ENCODE measurements around the gene IL31RA. TPM values are rescaled to one million over a fixed set of nuclear protein-coding genes. Genes with fewer than 3 reads are reported as not detected.

Gene IL31RA
- total and polyA plus RNA-seq, 10 of the 15 experiments (the other 5 are each of a cell fraction or from before 2014, with no cell fraction given): 0.03 to 0.31 (median 0.11) TPM; not detected in 2

DNA sequence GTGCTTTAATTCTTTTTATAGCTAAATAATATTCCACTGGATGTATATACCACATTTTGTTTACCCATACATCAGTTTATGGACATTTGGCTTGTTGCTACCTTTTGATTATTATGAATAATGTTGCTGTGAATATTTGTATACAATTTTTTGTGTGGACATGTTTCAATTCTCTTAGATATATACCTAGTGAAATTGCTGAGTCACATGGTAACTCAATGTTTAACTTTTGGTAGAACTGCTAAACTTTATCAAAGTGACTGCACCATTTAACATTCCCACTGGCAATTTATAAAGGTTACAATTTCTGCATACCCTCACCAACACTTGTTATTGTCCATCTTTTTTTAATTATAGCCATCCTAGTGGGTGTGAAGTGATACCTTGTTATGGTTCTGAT lies 22.1 kb downstream of the IL31RA start:
- ATAC-seq: no peak
- no peak overlapping the region for H3K27ac ChIP-seq (ENCODE audit: control insufficient read depth, insufficient read depth)
- H3K4me3 ChIP-seq: no peak overlapping the region
- H3K36me3 ChIP-seq (ENCODE audit: control insufficient read depth in 2 of 2, insufficient read depth in 2 of 2, low read length in 1 of 2): no peaks in the 10 kb centered on the region
- no peak overlapping the region for H2AFZ ChIP-seq (ENCODE audit: control insufficient read depth, low read depth, low read length)
- POLR2A ChIA-PET: no interaction called here
- SMC1A ChIA-PET (ENCODE audit: uncharacterized antibody, unreplicated experiment): no interaction called here
- H3K79me2 ChIP-seq (ENCODE audit: control insufficient read depth, insufficient read depth, low read length): no peaks in the 10 kb centered on the region
- RAD21 ChIA-PET (ENCODE audit: unreplicated experiment): no interaction called here
- FAIRE-seq: no peak
- H3K9ac ChIP-seq (ENCODE audit: control insufficient read depth, insufficient read depth, low read length): no peak overlapping the region
- DNase-seq (ENCODE audit: low read depth, low spot score): no peak
- H3K27me3 ChIP-seq (replicated peaks in 1 of 2; ENCODE audit: control insufficient read depth in 2 of 2, insufficient read depth in 2 of 2, low read length in 1 of 2): no peaks in the 10 kb centered on the region
- no peaks in the 10 kb centered on the region for H3K4me1 ChIP-seq (ENCODE audit: control insufficient read depth, insufficient read depth, low read length)
- CTCF ChIA-PET: no interaction called here
- TF ChIP-seq BHLHE40 (IDR thresholded peaks at IDR 0.05; ENCODE audit: borderline replicate concordance in 1 of 2, low read depth in 2 of 2, low read length in 1 of 2): no peak
- in situ Hi-C loops (cut with MboI) (no loop called here), intact Hi-C loops (cut with micrococcal nuclease; ENCODE audit: unreplicated experiment) (no loop called here)
- no peak overlapping the region for H3K4me2 ChIP-seq (ENCODE audit: control insufficient read depth, insufficient read depth)
- no peaks in the 10 kb centered on the region; the same call in 2 of the 3 replicates for H3K9me3 ChIP-seq (replicated peaks; ENCODE audit: control insufficient read depth, insufficient read depth, low read length)
- no TSS peak for BruUV-seq (replicated peaks)
- H4K20me1 ChIP-seq (ENCODE audit: control insufficient read depth, insufficient read depth): no peaks in the 10 kb centered on the region

- no peak for TF ChIP-seq SMARCA5 (IDR thresholded peaks at IDR 0.05)
- TF ChIP-seq SPI1 (IDR thresholded peaks at IDR 0.05; ENCODE audit: borderline replicate concordance, insufficient read depth, low read depth, low read length): peak; percentile 26; the same call in 1 of the 2 replicates
- TF ChIP-seq, protein P1, sequence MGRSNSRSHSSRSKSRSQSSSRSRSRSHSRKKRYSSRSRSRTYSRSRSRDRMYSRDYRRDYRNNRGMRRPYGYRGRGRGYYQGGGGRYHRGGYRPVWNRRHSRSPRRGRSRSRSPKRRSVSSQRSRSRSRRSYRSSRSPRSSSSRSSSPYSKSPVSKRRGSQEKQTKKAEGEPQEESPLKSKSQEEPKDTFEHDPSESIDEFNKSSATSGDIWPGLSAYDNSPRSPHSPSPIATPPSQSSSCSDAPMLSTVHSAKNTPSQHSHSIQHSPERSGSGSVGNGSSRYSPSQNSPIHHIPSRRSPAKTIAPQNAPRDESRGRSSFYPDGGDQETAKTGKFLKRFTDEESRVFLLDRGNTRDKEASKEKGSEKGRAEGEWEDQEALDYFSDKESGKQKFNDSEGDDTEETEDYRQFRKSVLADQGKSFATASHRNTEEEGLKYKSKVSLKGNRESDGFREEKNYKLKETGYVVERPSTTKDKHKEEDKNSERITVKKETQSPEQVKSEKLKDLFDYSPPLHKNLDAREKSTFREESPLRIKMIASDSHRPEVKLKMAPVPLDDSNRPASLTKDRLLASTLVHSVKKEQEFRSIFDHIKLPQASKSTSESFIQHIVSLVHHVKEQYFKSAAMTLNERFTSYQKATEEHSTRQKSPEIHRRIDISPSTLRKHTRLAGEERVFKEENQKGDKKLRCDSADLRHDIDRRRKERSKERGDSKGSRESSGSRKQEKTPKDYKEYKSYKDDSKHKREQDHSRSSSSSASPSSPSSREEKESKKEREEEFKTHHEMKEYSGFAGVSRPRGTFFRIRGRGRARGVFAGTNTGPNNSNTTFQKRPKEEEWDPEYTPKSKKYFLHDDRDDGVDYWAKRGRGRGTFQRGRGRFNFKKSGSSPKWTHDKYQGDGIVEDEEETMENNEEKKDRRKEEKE (IDR thresholded peaks at IDR 0.05): no peak
- Histone ChIP-seq H3K4me2 (ENCODE audit: control insufficient read depth, insufficient read depth) (no peak overlapping the region), H3K79me2 (ENCODE audit: control insufficient read depth, insufficient read depth, low read length) (no peaks in the 10 kb centered on the region), H3K9me3 (replicated peaks; ENCODE audit: control insufficient read depth, insufficient read depth, low read length) (no peaks in the 10 kb centered on the region; the same call in 2 of the 3 replicates), H3K4me3 (no peak overlapping the region), H3K9ac (ENCODE audit: control insufficient read depth, insufficient read depth, low read length) (no peak overlapping the region), H3K4me1 (ENCODE audit: control insufficient read depth, insufficient read depth, low read length) (no peaks in the 10 kb centered on the region), H3K27me3 (replicated peaks in 1 of 2; ENCODE audit: control insufficient read depth in 2 of 2, insufficient read depth in 2 of 2, low read length in 1 of 2) (no peaks in the 10 kb centered on the region), H2AFZ (ENCODE audit: control insufficient read depth, low read depth, low read length) (no peak overlapping the region), H4K20me1 (ENCODE audit: control insufficient read depth, insufficient read depth) (no peaks in the 10 kb centered on the region), H3K27ac (ENCODE audit: control insufficient read depth, insufficient read depth) (no peak overlapping the region), H3K36me3 (ENCODE audit: control insufficient read depth in 2 of 2, insufficient read depth in 2 of 2, low read length in 1 of 2) (no peaks in the 10 kb centered on the region)
- in situ Hi-C loops (cut with MboI) (no loop called here), intact Hi-C loops (cut with micrococcal nuclease; ENCODE audit: unreplicated experiment) (no loop called here)
- ATAC-seq: no peak
- FAIRE-seq: no peak
- BruUV-seq (replicated peaks): no TSS peak
- no peak for DNase-seq (ENCODE audit: low read depth, low spot score)
- ChIA-PET CTCF (interaction anchor here (0.9 to 2.7 kb wide), 6 partner anchors 9 to 58 kb away, joined by 3 to 8 read pairs (median 3); no protein-coding TSS in a partner anchor), POLR2A (interaction anchor here (1.0 kb wide), 1 partner anchor 8 kb away, joined by 3 read pairs; no protein-coding TSS in a partner anchor), RAD21 (ENCODE audit: unreplicated experiment) (interaction anchor here (0.9 to 1.2 kb wide), 3 partner anchors 12 to 107 kb away, joined by 3 to 5 read pairs (median 4); no protein-coding TSS in a partner anchor), SMC1A (ENCODE audit: uncharacterized antibody, unreplicated experiment) (interaction anchor here (0.9 to 5.7 kb wide), 8 partner anchors 8 to 59 kb away, joined by 3 to 31 read pairs (median 3); no protein-coding TSS in a partner anchor)
Observed at GRCh38 chr5:55877655-55878054, 26.5 kb downstream of the IL31RA start.

All from GM12878 (cell line).